ENCODE results near the gene ABHD14A.

The ABHD14A gene

GRCh38 chr3:51931756-51932155 lies 43.1 kb upstream of the ABHD14A start:
- DNase-seq (ENCODE audit: low spot score), result no peak
- ChIA-PET CTCF (no interaction called here), POLR2A (ENCODE audit: low non-redundant PET) (interaction anchor here (0.7 kb wide), 1 partner anchor 418 kb away, joined by 4 read pairs; no protein-coding TSS in a partner anchor)
- TF ChIP-seq, protein P1, sequence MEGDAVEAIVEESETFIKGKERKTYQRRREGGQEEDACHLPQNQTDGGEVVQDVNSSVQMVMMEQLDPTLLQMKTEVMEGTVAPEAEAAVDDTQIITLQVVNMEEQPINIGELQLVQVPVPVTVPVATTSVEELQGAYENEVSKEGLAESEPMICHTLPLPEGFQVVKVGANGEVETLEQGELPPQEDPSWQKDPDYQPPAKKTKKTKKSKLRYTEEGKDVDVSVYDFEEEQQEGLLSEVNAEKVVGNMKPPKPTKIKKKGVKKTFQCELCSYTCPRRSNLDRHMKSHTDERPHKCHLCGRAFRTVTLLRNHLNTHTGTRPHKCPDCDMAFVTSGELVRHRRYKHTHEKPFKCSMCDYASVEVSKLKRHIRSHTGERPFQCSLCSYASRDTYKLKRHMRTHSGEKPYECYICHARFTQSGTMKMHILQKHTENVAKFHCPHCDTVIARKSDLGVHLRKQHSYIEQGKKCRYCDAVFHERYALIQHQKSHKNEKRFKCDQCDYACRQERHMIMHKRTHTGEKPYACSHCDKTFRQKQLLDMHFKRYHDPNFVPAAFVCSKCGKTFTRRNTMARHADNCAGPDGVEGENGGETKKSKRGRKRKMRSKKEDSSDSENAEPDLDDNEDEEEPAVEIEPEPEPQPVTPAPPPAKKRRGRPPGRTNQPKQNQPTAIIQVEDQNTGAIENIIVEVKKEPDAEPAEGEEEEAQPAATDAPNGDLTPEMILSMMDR (conservative IDR thresholded peaks at IDR 0.05; ENCODE audit: low read depth), result no peak
- no peak overlapping the region for H3K27ac ChIP-seq

- POLR2A ChIA-PET (ENCODE audit: low non-redundant PET), result no interaction called here
- DNase-seq (ENCODE audit: low spot score), result no peak
- CTCF ChIA-PET, result interaction anchor here (0.6 kb wide), 1 partner anchor 34 kb away, joined by 4 read pairs; no protein-coding TSS in a partner anchor
- TF ChIP-seq, protein P1 (conservative IDR thresholded peaks at IDR 0.05; ENCODE audit: low read depth), result no peak
- no peak overlapping the region; the same call in 1 of the 2 replicates for H3K27ac ChIP-seq
Observed at GRCh38 chr3:51932471-51933370, 42.1 kb upstream of the ABHD14A start.

- CTCF ChIA-PET, result interaction anchor here (0.6 kb wide), 1 partner anchor 40 kb away, joined by 3 read pairs; the partner anchor contains the start of gene ABHD14B
- POLR2A ChIA-PET (ENCODE audit: low non-redundant PET), result interaction anchor here (0.6 kb wide), 1 partner anchor 155 kb away, joined by 3 read pairs; no protein-coding TSS in a partner anchor
- DNase-seq (ENCODE audit: low spot score), result no peak
- TF ChIP-seq, protein P1 (conservative IDR thresholded peaks at IDR 0.05; ENCODE audit: low read depth), result no peak
- no peak overlapping the region for H3K27ac ChIP-seq
Observed at GRCh38 chr3:51933471-51934138, 41.3 kb upstream of the ABHD14A start.

DNA sequence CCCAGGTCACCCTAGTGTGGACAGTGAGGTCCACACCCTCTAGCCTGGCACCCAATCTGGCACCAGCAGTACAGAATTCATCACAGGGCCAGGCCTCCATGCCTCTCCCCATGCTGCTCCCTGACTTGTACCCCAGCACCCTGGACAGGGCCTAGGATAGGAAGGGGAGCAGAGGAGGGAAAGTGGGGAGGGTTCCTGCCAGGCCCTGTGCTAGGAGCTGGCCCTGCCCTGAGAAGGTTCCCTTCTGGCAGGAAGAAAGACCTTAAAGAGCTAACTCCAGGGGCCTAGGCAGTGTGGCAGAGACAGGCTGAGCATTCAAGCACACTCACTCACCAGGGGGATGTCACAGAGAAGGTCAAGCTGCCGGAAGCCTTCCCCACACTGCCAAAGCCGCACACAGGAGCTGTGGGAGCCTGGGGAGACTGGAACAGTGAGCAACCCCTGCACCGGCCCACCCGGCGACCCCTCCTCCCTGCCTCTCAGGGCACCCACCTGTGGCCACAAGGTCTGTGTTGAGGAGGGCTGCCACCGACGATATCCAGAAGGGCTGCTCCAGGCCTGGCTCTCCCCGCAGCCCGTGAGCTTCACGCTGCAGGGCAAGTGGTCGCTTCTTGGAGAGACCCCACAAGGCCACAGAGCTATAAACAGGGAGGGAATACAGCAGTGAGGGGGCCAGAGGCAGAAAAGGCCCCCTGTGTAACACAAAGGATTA lies 40.6 kb upstream of the ABHD14A start:
- ChIA-PET POLR2A (ENCODE audit: low non-redundant PET) (interaction anchor here (0.6 kb wide), 1 partner anchor 155 kb away, joined by 3 read pairs; no protein-coding TSS in a partner anchor), CTCF (interaction anchor here (0.6 kb wide), 2 partner anchors 40 to 350 kb away, joined by 3 to 4 read pairs; partner anchors contain the start of gene ABHD14B)

GRCh38 chr3:51934991-51935885 lies 39.6 kb upstream of the ABHD14A start:
- TF ChIP-seq, protein P1 (conservative IDR thresholded peaks at IDR 0.05; ENCODE audit: low read depth), result no peak
- no peak overlapping the region for H3K27ac ChIP-seq
- ChIA-PET POLR2A (ENCODE audit: low non-redundant PET) (interaction anchor here (0.6 kb wide), 2 partner anchors 44 to 57 kb away, joined by 3 to 6 read pairs; no protein-coding TSS in a partner anchor), CTCF (no interaction called here)
- no peak for DNase-seq (ENCODE audit: low spot score)

More for the DNA sequence above, 40.6 kb upstream of the ABHD14A start:
- H3K27ac ChIP-seq, result no peak overlapping the region
- TF ChIP-seq, protein P1 (conservative IDR thresholded peaks at IDR 0.05; ENCODE audit: low read depth), result no peak
- no peak for DNase-seq (ENCODE audit: low spot score)
